Measurements from ENCODE around the gene SLC2A9. TPM values are rescaled to one million over a fixed set of nuclear protein-coding genes. Genes with fewer than 3 reads are reported as not detected.
A peak's percentile ranks its signal among the peaks of the same experiment; 100 is the strongest.

Gene SLC2A9
- total RNA-seq, 1 donor from 2014 or later, result 19.0 TPM

DNA sequence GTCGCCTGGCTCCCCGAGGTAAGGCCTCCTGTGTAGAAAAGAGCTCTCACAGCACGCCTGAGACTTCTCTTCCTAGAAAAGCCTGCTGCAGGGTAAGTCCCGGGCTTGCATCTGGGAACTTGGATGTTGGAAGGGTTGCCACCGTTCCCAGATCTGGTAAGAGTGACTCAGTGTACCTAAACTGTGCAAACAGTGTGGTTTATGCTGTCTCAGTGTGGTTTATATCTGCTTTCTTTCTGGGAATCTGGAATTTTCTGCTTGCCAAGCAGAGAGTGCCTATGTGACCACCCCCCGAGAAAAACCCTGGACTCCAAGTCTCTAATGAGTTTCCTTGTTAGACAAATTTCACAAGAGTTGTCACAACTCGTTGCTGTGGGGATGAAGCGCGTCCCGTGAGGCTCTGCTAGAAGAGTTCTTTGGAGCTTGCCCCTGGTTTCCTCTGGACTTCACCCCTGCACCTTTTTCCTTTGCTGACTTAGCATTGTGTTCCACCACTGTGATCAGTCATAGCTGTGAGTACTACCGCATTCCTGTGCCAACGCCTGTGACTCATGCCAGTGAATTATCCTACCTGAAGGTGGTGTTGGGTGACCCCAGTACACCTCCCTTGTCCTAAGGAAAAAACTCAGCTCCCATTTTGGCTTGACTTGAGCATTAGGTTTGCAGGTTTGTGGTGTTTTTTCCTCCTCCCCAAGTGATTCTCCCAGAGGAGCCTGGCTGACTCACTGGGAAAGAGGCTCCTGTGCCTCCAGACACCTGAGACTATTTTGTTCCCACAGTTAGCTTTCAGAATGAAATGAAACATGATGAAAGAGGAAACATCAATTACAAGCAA, 14.5 kb downstream of the SLC2A9 start:
- TF ChIP-seq, protein P1, sequence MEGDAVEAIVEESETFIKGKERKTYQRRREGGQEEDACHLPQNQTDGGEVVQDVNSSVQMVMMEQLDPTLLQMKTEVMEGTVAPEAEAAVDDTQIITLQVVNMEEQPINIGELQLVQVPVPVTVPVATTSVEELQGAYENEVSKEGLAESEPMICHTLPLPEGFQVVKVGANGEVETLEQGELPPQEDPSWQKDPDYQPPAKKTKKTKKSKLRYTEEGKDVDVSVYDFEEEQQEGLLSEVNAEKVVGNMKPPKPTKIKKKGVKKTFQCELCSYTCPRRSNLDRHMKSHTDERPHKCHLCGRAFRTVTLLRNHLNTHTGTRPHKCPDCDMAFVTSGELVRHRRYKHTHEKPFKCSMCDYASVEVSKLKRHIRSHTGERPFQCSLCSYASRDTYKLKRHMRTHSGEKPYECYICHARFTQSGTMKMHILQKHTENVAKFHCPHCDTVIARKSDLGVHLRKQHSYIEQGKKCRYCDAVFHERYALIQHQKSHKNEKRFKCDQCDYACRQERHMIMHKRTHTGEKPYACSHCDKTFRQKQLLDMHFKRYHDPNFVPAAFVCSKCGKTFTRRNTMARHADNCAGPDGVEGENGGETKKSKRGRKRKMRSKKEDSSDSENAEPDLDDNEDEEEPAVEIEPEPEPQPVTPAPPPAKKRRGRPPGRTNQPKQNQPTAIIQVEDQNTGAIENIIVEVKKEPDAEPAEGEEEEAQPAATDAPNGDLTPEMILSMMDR (IDR thresholded peaks at IDR 0.05), result no peak
- Histone ChIP-seq H3K9me3 (no peaks in the 10 kb centered on the region), H3K27me3 (no peaks in the 10 kb centered on the region), H3K4me3 (peak overlapping the region; percentile 32), H3K4me1 (peaks cover 35% of the 10 kb centered on the region), H3K27ac (peak overlapping the region; percentile 88), H3K36me3 (no peaks in the 10 kb centered on the region)
- intact Hi-C loops (cut with DNase I), result no loop called here
- peak; percentile 75 for DNase-seq
- ATAC-seq, result peak; percentile 82

GRCh38 chr4:10006231-10006600, 15.1 kb downstream of the SLC2A9 start:
- Histone ChIP-seq H3K36me3 (no peaks in the 10 kb centered on the region), H3K4me3 (peak overlapping the region; percentile 32), H3K27me3 (no peaks in the 10 kb centered on the region), H3K27ac (peak overlapping the region; percentile 88), H3K4me1 (peaks cover 35% of the 10 kb centered on the region), H3K9me3 (no peaks in the 10 kb centered on the region)
- peak; percentile 93 for ATAC-seq
- DNase-seq, result no peak
- intact Hi-C loops (cut with DNase I), result no loop called here
- TF ChIP-seq, protein P1 (IDR thresholded peaks at IDR 0.05), result no peak

- peak; percentile 4 for ATAC-seq
- intact Hi-C loops (cut with DNase I), result no loop called here
- H3K9me3 ChIP-seq, result no peaks in the 10 kb centered on the region
- peak overlapping the region; percentile 88 for H3K27ac ChIP-seq
- TF ChIP-seq, protein P1 (IDR thresholded peaks at IDR 0.05), result no peak
- no peak for DNase-seq
- no peaks in the 10 kb centered on the region for H3K27me3 ChIP-seq
- H3K36me3 ChIP-seq, result no peaks in the 10 kb centered on the region
- H3K4me1 ChIP-seq, result peaks cover 35% of the 10 kb centered on the region
- no peak overlapping the region for H3K4me3 ChIP-seq
These were observed 15.7 kb downstream of the SLC2A9 start for GRCh38 chr4:10005632-10006031.

GRCh38 chr4:10003666-10004065, 17.6 kb downstream of the SLC2A9 start:
- DNase-seq, result no peak
- Histone ChIP-seq H3K9me3 (no peaks in the 10 kb centered on the region), H3K27me3 (no peaks in the 10 kb centered on the region), H3K4me3 (no peak overlapping the region), H3K27ac (no peak overlapping the region), H3K4me1 (peaks cover 35% of the 10 kb centered on the region), H3K36me3 (no peaks in the 10 kb centered on the region)
- TF ChIP-seq, protein P1 (IDR thresholded peaks at IDR 0.05), result no peak
- intact Hi-C loops (cut with DNase I), result no loop called here
- ATAC-seq, result no peak

- H3K36me3 ChIP-seq, result no peaks in the 10 kb centered on the region
- H3K27me3 ChIP-seq, result no peaks in the 10 kb centered on the region
- H3K27ac ChIP-seq, result no peak overlapping the region
- TF ChIP-seq, protein P1 (IDR thresholded peaks at IDR 0.05), result no peak
- ATAC-seq (no peak), DNase-seq (no peak)
- intact Hi-C loops (cut with DNase I), result no loop called here
- H3K4me1 ChIP-seq, result peaks cover 25% of the 10 kb centered on the region
- H3K4me3 ChIP-seq, result no peak overlapping the region
- no peaks in the 10 kb centered on the region for H3K9me3 ChIP-seq
These were observed 19.0 kb downstream of the SLC2A9 start for GRCh38 chr4:10002278-10002677.

All from upper lobe of right lung (tissue), 1 donor.